GM21360 (cell line): ENCODE results near the gene DTNB.
"Not testable (repeated sequence)": the region's sequence is repeated elsewhere in the genome, so short reads cannot be mapped to it uniquely, and the experiment has no call there.

Source experiments
- ATAC-seq: cut with Tn5 transposase; IDR thresholded peaks from one replicate; pipeline ENCODE4 v1.9.1; 2021; ENCODE audit warnings: mild to moderate bottlenecking, moderate library complexity; ENCODE audit not compliant: unreplicated experiment

DTNB gene

DNA sequence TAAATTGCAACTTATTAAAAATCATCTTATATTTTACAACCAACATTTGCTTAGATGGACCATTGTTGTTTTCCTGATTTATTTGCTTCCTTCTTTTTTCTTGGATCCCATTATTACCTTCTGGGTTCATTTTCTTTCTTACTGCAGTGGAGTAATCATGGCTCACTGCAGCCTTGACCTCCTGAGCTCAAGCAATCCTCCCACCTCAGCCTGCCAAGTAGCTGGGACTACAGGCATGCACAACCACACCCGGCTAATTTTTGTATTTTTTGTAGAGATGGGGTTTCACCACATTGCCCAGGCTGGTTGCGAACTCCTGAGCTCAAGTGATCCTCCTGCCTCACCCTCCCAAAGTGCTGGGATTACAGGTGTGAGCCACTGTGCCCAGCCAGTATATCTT, 123.8 kb downstream of the DTNB start:
- ATAC-seq: not testable (repeated sequence)

DNA sequence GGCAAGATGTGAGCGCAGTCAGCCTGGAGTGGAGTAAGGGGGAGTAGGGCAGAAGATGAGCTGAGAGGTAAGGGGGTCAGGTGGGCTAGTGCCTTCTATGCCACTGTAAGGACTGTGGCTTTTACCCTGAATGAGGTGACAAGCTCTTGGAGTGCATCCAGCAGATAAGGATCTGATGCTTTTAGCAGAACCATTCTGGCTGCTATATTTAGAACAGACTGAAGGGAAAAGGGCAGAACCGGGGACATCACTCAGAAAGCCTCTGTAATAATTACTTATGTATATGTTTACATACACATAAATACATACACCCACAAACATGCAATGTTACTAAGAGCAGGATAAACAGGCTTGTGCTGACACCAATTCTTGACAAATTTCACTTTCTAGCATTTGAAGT, 124.8 kb downstream of the DTNB start:
- no peak for ATAC-seq

DNA sequence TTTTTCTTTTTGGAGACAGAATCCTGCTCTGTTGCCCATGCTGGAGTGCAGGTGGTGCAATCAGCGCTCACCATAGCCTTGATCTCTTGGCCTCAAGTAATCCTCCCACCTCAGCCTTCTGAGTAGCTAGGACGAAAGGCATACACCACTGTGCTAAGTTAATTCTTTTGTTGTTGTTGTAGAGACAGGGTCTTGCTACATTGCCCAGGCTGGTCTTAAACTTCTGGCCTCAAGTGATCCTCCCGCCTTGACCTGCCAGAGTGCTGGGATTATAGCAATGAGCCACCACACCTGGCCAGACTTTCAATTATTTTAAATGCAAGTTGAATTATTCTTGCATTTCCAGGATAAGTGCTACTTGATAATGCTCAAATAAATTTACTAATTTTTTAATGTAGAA, 126.5 kb downstream of the DTNB start:
- no peak for ATAC-seq

DNA sequence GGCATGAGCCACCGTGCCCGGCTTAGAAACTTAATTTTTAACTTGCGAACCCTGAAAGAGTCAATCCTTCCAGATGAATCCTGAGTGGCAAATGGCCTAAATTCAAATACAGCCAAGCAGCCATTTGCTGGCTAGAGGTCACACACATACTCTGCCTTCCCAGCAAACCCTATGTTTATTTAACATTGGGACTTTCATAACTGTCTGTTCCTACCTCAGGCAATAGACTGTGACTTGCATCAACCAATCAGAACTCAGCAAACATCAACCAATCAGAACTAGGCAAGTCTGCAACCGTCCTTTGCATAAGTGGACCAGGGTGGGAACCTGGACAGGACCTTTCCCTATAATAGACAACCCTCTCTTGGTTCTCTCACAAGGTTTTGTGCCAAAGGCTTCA, 127.5 kb downstream of the DTNB start:
- no peak for ATAC-seq

DNA sequence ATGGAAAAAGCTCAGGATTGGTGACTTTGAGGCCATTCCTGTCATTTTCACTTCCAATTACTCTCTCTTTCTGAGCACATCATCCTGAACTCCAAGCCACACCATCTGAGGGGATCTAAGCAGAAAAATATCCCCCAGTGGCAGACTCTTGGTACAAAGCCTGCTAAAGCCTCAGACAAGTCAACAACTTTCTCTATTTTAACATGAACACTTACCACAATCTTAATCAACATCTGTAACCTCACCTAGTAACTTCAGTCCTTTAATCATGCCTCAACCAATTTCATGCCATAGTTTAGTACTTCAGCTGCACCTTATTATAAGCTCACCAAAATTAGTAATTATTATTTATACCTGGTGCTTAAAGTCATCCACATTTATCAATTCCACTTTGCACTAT, 128.9 kb downstream of the DTNB start:
- no peak for ATAC-seq

DNA sequence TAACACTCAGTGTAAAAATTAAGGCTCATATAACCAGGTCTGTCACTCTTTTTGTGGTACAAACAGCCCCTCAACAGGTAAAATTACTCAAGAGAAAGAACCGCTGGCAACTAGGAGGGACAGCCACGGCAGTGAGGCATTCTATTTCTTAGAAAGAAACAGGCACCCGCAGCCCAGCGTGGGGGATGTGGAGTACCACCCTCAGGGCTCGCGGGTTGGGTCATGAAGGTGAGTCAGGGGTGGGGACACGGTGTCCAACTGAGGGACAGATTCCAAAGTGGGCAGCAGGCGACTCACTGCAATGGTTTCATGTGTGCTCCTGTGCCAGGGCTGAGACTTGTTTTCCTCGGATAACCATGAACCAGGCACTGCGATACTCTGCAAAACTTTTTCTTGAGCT, 129.4 kb downstream of the DTNB start:
- ATAC-seq: no peak

DNA sequence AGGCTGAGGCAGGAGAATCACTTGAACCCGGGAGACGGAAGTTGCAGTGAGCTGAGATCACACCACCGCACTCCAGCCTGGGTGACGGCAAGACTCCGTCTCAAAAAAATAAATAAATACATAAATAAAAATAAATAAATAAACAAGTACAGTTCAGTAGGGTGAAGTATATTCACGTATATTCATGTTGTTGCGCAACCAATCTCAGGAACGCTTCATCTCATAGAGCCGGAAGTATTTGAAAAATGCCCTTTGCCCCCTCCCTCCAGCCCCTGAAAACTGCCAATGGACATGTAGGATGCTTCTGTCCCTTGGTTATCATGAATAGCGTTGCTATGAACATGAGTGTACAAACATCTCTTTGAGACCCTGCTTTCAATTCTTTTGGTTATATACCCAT, 132.0 kb downstream of the DTNB start:
- no peak for ATAC-seq

DNA sequence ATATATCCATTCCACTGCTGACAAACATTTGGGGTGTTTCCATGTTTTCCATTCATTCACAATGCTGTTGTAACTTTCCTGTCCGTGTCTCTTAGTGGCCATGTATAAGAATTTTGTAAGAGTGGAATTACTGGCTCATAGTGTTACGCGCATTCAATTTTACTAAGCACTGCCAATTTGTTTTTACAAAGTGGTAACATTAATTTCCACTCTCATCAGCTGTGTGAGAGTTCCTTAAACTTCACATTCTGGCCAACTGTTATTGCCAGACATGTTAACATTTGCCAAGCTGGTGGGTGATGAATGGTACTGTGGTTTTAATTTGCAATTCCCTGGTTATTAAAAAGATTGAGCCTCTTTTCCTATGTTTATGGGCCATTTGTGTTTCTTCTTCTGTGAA, 134.2 kb downstream of the DTNB start:
- no peak for ATAC-seq

DNA sequence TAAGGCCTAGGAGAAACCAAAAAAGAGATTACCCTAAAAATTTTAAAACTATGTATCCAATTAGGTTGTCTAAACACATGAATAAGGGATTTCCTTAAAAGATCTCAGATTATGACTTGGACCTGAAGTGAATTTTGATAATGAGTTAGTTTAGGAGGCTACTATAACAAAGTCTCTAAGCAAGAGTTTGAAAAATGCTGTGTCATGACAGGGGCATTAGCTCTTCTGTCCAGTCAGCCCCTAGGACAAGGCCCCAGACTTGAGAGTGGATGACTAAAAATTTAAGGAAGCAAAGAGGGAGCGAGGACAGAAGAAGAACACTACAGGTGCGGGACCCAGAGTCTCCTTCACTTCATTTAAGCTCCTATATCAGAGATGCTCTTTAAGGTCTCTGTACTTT, 135.9 kb downstream of the DTNB start:
- no peak for ATAC-seq

DNA sequence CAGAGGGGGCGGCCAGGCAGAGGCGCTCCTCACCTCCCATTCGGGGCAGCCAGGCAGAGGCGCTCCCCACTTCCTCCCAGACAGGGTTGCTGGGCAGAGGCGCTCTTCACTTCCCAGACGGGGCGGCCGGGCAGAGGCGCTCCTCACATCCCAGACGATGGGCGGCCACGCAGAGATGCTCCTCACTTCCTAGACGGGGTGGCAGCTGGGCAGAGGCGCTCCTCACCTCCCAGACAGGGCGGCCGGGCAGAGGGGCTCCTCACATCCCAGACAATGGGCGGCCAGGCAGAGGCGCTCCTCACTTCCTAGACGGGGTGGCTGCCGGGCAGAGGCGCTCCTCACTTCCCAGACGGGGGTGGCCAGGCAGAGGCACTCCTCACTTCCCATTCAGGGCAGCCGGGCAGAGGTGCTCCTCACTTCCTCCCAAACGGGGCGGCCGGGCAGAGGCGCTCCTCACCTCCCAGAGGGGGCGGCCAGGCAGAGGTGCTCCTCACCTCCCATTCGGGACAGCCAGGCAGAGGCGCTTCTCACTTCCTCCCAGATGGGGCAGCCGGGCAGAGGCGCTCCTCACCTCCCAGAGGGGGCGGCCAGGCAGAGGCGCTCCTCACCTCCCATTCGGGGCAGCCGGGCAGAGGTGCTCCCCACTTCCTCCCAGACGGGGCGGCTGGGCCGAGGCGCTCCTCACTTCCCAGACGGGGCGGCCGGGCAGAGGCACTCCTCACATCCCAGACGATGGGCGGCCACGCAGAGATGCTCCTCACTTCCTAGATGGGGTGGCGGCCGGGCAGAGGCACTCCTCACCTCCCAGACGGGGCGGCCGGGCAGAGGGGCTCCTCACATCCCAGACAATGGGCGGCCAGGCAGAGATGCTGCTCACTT, 137.7 kb downstream of the DTNB start:
- ATAC-seq: not testable (repeated sequence)

DNA sequence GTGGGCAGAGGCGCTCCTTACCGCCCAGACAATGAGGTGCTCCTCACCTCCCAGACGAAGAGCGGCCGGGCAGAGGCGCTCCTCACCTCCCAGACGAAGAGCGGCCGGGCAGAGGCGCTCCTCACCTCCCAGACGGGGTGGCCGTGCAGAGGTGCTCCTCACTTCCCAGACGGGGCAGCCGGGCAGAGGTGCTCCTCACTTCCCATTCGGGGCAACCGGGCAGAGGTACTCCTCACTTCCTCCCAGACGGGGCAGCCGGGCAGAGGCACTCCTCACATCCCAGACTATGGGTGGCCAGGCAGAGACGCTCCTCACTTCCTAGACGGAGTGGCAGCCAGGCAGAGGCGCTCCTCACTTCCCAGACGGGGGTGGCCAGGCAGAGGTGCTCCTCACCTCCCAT, 138.4 kb downstream of the DTNB start:
- not testable (repeated sequence) for ATAC-seq

DNA sequence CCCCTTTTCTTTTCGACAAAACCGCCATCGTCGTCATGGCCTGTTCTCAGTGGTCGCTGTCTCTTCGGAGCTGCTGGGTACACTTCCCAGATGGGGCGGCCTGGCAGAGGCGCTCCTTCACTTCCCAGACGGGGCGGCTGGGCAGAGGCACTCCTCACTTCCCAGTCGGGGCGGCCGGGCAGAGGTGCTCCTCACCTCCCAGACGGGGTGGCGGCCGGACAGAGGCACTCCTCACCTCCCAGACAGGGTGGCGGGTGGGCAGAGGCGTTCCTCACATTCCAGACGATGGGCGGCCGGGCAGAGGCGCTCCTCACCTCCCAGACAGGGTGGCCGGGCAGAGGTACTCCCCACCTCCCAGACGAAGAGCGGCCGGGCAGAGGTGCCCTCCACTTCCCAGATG, 138.9 kb downstream of the DTNB start:
- ATAC-seq: no peak

DNA sequence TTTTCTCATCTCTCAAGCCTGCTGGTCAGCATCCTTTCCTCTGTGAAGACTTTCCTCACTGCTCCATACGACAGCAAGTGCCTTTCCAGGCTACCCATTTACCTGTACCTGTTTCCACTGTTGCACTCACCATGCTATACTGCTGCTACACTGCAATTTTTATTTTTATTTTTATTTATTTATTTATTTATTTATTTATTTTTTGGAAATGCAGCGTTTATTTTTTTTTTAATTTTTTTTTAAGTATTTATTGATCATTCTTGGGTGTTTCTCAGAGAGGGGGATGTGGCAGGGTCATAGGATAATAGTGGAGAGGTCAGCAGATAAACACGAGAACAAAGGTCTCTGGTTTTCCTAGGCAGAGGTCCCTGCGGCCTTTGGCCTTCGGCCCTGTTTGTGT, 139.6 kb downstream of the DTNB start:
- ATAC-seq: not testable (repeated sequence)

DNA sequence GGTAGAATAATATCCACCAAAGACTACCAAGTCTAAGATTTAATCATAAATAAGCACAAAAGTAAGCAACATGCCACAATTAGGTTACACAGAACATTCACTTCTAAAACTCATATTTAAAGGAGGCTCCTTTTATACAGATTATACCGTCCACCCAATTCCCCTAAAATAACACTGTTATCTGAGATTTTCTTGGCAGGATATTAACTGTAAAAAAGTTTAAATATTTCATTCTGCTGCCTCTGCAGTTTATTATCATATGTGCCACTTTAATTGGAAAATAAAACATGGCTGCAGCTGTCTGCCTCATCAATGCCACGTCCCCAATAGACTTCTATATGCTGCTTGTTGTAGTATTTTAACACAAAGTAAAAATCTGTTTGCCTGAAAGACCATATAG, 140.9 kb downstream of the DTNB start:
- no peak for ATAC-seq

DNA sequence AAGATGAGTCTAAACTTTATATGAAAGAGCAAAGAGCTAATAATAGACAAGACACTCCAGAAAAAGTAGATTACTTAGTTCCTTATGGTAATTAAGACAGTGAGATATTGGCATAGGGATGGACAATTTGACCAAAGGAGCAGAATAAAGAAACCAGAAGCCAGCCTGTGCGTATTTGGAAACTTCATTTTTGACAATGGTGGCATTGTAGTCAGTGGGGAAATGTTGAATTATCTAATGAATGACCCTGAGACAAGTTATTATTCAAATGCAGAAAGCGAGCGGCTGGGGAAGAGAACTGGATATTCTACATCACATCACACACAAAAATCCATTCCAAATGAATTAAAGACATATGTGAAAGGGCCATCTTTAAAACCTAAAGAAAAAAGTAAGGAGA, 144.3 kb downstream of the DTNB start:
- no peak for ATAC-seq

DNA sequence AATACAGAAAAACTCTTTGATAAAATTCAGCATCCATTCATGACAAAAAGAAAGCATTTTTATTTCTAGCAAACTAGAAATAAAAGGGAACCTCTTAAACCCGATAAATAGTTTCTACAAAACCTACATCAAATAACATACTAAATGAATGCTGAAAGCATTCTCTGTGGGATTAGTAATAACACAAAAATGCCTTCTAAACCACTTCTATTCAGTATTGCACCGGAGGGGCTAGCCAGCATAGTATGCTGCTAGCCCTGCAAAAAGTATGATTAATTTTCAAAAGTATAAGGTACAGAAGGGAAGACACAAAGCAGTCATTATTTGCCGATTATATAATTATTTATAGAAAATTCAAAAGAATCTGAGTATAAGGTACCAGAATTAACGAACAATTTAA, 145.2 kb downstream of the DTNB start:
- no peak for ATAC-seq

DNA sequence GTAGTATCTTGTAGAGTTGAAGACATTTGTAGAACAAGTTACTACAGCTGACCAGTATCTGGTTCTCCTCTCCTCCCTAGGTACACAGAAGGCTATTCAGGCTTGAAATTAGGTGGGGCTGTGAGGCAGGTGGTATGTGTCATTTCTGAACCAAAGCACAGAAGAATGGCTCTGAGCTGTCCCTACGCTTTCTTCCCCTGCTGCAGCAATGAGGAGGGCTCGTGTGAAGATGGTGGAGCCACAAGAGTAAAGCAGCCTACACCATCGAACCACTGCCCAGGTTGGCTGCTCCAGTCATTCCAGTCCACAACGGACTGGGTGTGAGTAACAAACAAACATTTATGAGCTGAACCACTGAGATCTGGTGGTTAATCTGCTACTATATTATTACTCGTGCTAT, 148.9 kb downstream of the DTNB start:
- ATAC-seq: no peak

DNA sequence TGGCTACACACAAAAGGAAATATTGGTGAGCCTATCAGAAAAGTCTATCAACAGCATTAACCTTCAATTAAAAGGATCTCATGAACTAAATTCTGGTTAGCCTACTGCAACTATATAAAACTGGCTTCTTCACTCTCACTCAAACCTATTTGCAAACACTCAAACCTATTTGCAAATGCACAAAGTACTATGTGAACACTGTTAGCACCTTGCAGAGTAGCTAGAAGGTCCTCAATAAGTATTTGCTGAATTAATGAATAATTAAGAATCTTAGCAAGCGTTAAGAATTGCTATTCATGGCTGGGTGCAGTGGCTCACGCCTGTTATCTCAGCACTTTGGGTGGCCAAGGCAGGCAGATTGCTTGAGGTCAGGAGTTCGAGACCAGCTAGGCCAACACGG, 150.3 kb downstream of the DTNB start:
- ATAC-seq: no peak

DNA sequence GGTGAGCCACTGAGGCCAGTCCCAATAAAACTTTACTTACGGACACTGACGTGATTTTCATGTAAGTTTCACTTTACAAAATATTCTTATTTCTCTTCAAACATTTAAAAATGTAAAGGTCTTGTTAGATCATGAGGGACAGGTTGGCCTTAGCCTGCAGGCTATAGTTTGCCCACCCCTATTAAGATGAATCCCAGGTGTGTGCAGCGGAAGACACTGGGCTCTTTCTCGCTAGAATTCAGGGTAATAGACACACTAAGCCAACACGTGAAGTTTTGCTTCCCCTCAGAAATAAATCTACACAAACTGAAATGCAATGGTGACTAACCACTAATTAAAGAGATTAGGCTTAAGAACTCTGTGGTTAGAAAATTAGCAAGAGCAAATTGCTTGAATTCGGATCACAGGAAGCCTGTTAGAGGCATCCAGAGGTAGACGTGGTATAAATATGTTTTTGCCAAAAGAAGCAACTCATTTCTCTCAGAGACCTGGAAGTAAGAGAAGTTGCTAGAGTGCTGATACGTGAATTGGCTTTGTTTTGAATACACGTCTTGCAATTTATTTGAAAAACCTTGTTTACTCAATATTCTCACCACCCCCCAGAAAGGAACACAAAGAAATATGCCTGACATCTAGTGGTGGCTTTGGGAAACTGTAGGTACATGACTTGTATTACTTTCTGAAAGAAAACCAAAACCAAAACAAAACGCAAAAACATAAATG, 151.6 kb downstream of the DTNB start:
- no peak for ATAC-seq

DNA sequence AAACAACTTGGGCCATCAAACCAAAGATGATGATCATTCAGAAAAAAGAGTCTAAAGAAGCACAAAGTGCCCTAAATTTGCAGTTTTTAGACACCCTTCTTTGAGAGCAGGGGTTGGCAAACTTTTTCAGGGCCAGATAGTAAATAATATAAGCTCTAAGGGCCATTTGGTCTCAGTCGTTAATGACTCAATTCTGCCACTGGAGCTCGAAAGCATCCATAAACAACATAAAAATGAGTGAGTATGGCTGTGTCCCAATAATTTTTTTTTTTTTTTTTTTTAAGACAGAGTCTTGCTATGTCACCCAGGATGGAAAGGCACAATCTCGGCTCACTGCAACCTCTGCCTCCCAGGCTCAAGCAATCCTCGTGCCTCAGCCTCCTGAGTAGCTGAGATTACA, 152.3 kb downstream of the DTNB start:
- ATAC-seq: no peak

DNA sequence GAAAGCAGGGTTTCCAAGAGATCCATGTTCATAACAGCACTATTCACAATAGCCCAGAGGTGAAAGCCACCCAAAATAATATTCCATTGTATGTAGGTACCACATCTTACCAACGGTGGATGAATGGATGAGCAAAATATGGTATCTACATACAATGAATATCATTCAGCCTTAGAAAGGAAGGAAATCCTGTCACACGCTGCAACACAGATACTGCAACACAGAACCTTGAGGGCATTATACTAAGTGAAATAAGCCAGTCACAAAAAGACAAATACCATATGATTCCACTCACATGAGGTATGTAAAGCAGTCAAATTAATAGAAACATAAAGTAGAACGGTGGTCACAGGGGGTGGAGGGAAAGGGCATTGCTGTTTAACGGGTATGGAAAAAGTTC, 155.7 kb downstream of the DTNB start:
- no peak for ATAC-seq

DNA sequence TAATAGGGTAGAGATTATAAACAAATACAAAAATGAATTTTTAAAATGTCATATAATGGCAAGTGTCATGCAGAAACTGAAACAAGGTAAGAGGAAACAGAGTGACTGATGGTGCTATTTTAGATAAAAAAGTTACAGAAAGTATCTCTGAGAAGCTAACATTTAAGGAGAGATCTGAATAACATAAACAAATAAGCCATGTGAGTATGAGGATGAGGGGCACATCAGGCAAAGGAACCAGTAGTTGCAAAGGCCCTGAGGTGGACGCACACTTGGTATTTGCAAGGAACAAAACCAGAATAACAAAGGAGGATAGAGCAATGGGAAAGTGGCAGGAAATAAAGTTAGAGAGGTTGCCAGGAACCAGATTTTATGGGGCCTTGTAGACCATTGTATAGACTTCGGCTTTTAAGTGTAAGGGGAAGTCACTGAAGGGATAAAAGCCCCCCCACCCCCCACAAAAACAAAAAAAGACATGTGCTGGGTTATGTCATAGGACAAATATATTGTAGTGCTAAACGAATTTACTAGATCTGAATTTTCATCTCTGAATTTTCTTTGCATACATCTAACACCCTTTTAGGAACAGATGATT, 159.2 kb downstream of the DTNB start:
- ATAC-seq: no peak
